Psoas muscle (tissue), 8 donors: ENCODE results near the gene OXNAD1. TPM values are rescaled to one million over a fixed set of nuclear protein-coding genes. Genes with fewer than 3 reads are reported as not detected.

Experiments used
- ATAC-seq, 4 donors: fragments of 200-7000 bp; cut with Tn5 transposase; one replicate each; pipeline ENCODE4 v1.9.1; 2020; ENCODE audit warnings: moderate library complexity in 3 of 4, mild to moderate bottlenecking in 2 of 4
- DNase-seq, 2 donors: peaks; one replicate each; pipeline ENCODE4 v3.0.0-alpha.2; 2020
- H3K27ac ChIP-seq: fragments of 200-600 bp; one replicate; pipeline ENCODE4 v1.8.0; 2022
- H3K27me3 ChIP-seq, 3 donors: fragments of 200-600 bp in 1 of 3; one replicate each; pipeline versions ENCODE4 v1.6.1 to v1.8.0; 2013 to 2022; ENCODE audit warnings: low read length in 2 of 3, mild to moderate bottlenecking in 2 of 3, moderate library complexity in 1 of 3; ENCODE audit not compliant: insufficient read depth in 3 of 3
- H3K36me3 ChIP-seq, 2 donors: fragments of 200-600 bp in 1 of 2; one replicate each; pipeline versions ENCODE4 v1.6.1 to v1.8.0; 2013 to 2022; ENCODE audit warnings: low read depth in 1 of 2, mild to moderate bottlenecking in 1 of 2, moderate library complexity in 1 of 2; ENCODE audit not compliant: insufficient read depth in 1 of 2
- H3K4me1 ChIP-seq: fragments of 200-600 bp; one replicate; pipeline ENCODE4 v1.8.0; 2022
- H3K4me3 ChIP-seq: fragments of 200-600 bp; one replicate; pipeline ENCODE4 v1.8.0; 2022; ENCODE audit warnings: mild to moderate bottlenecking
- H3K9me3 ChIP-seq: fragments of 200-600 bp; one replicate; pipeline ENCODE4 v1.8.0; 2022
- CTCF ChIP-seq: fragments of 200-600 bp; IDR thresholded peaks from one replicate; pipeline ENCODE4 v1.8.0; 2022; ENCODE audit warnings: antibody characterized with exemption
- WGBS, 3 donors: extraction: QIAGEN DNeasy Blood & Tissue Kit; methylation state at CpG; one replicate each; pipeline versions ENCODE4 v1.1.6 to v1.1.7; 2013; 5-methylcytosine and 5-hydroxymethylcytosine counted together
- intact Hi-C, 2 donors: fragments of 100-400 bp; cut with DNase I; formaldehyde crosslinking; loops; one replicate each; pipeline versions ENCODE4 v1.11.0 to v1.14.2; 2022
- polyA plus RNA-seq, 3 donors: library from polyadenylated mRNA; stranded (reverse); fragments of 200-250 nt; gene quantifications; one replicate each; pipeline ENCODE4 v1.2.3, GENCODE V29; 2013
- total RNA-seq, 4 donors: library from RNA; stranded (reverse); fragmentation: NEBNext Ultra II Directional in 2 of 4; extraction: Animal tissue kit (Norgen Biotek cat#: 25700) in 2 of 4; gene quantifications; one replicate each; pipeline versions ENCODE4 v1.2.1 to v1.2.4, GENCODE V29; 2021 to 2023
- donor health status: healthy with polysubstance abuse.
- donor health status: DM: no; HTN: no; CAD: no; lungs with moderate emphysema.
- donor health status: Bipolar disorder and iron deficiency.
- donor health status: healthy.
- donor health status: DM: yes; HTN: yes; CAD: no.
- donor health status: DM: no; HTN: no; CAD: no.
- donor health status: DM: no; HTN: no; CAD: no.
- donor health status: DM: yes; HTN: yes; CAD: no.

Gene OXNAD1
- total and polyA plus RNA-seq, 7 donors, result 5.4 to 24.4 (median 10.4) TPM

GRCh38 chr3:16322189-16322588, 57.2 kb downstream of the OXNAD1 start:
- Histone ChIP-seq H3K9me3 (no peaks in the 10 kb centered on the region), H3K36me3 (peaks cover 3 to 77% of the 10 kb centered on the region in 2 donors), H3K4me3 (no peak overlapping the region), H3K27me3 (no peaks in the 10 kb centered on the region), H3K27ac (peak overlapping the region; percentile 9), H3K4me1 (peaks cover 7% of the 10 kb centered on the region)
- intact Hi-C loops, result no loop called here
- ATAC-seq (peak in 3 of 4 donors; percentile 27 to 36 (median 32)), DNase-seq (no peak)
- no peak for TF ChIP-seq CTCF
- WGBS, 3 donors, result 31 to 60% (median 37%) methylated on average over 5 of the region's 5 CpGs

GRCh38 chr3:16323737-16324136, 58.7 kb downstream of the OXNAD1 start:
- ATAC-seq (no peak), DNase-seq (no peak)
- Histone ChIP-seq H3K36me3 (peaks cover 3 to 70% of the 10 kb centered on the region in 2 donors), H3K9me3 (no peaks in the 10 kb centered on the region), H3K4me3 (no peak overlapping the region), H3K27ac (no peak overlapping the region), H3K27me3 (no peaks in the 10 kb centered on the region), H3K4me1 (peaks cover 7% of the 10 kb centered on the region)
- 94 to 98% (median 95%) methylated on average over 4 of the region's 4 CpGs for WGBS, 3 donors
- intact Hi-C loops, result no loop called here
- TF ChIP-seq CTCF, result no peak

GRCh38 chr3:16325850-16326249, 60.8 kb downstream of the OXNAD1 start:
- no peak for TF ChIP-seq CTCF
- ATAC-seq (no peak), DNase-seq (no peak)
- Histone ChIP-seq H3K4me1 (peaks cover 7% of the 10 kb centered on the region), H3K27me3 (no peaks in the 10 kb centered on the region), H3K27ac (no peak overlapping the region), H3K4me3 (no peak overlapping the region), H3K36me3 (peaks cover 3 to 58% of the 10 kb centered on the region in 2 donors), H3K9me3 (no peaks in the 10 kb centered on the region)
- 98 to 100% (median 99%) methylated on average over 4 of the region's 4 CpGs for WGBS, 3 donors
- intact Hi-C loops, result no loop called here

GRCh38 chr3:16326724-16327349, 61.8 kb downstream of the OXNAD1 start:
- H3K36me3 ChIP-seq, result peaks cover 6 to 51% of the 10 kb centered on the region in 2 donors
- no peaks in the 10 kb centered on the region for H3K27me3 ChIP-seq
- H3K9me3 ChIP-seq, result no peaks in the 10 kb centered on the region
- 74 to 90% (median 78%) methylated on average over 15 of the region's 15 CpGs for WGBS, 3 donors
- intact Hi-C loops, result no loop called here
- no peak overlapping the region for H3K4me3 ChIP-seq
- no peak overlapping the region for H3K27ac ChIP-seq
- DNase-seq (no peak), ATAC-seq (no peak)
- H3K4me1 ChIP-seq, result peaks cover 7% of the 10 kb centered on the region
- TF ChIP-seq CTCF, result no peak

- Histone ChIP-seq H3K4me1 (peaks cover 7% of the 10 kb centered on the region), H3K27me3 (no peaks in the 10 kb centered on the region), H3K9me3 (no peaks in the 10 kb centered on the region), H3K36me3 (peaks cover 6 to 38% of the 10 kb centered on the region in 2 donors), H3K4me3 (no peak overlapping the region), H3K27ac (peak overlapping the region; percentile 19)
- intact Hi-C loops, result no loop called here
- no peak for TF ChIP-seq CTCF
- DNase-seq (no peak), ATAC-seq (peak in 1 of 4 donors; percentile 15)
- WGBS, 3 donors, result 69 to 82% (median 74%) methylated on average over 6 of the region's 6 CpGs
Measured at GRCh38 chr3:16328124-16328523, 63.1 kb downstream of the OXNAD1 start.
